ENCODE data around the gene MLKL. TPM values are rescaled to one million over a fixed set of nuclear protein-coding genes. Genes with fewer than 3 reads are reported as not detected.
A peak's percentile ranks its signal among the peaks of the same experiment; 100 is the strongest.

Gene MLKL
- polyA plus RNA-seq, 1 experiment, result 5.8 TPM

DNA sequence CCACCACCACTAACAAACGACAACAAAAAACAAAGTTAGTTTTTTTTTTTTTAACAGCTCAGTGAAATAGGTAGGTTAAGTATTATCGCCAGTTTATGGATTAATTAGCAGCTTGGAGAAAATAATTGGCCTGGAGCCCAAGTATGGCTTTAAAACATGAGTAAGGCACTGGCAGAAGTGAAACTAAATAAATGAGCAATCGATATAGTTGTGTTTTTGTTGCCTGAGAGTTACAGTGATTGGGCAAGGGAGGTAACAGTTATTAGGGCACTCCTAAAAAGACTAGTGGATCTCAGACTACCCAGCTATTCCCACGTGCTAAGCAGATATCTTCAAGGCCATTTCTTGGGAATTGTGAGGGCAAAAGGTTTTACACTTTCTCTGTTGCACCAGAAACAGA is 2.4 kb downstream of the MLKL start:
- H3K4me3 ChIP-seq (ENCODE audit: low read depth, low read length), result no peak overlapping the region
- CTCF ChIA-PET, result interaction anchor here (0.7 to 4.0 kb wide), 5 partner anchors 13 to 164 kb away, joined by 3 to 25 read pairs (median 17); no protein-coding TSS in a partner anchor
- POLR2A ChIA-PET, result interaction anchor here (0.8 kb wide), 1 partner anchor 32 kb away, joined by 3 read pairs; the partner anchor contains the start of gene RFWD3

GRCh38 chr16:74695450-74696422 is 4.9 kb downstream of the MLKL start:
- ChIA-PET CTCF (interaction anchor here (1.1 to 3.8 kb wide), 2 partner anchors 14 to 167 kb away, joined by 7 to 17 read pairs; no protein-coding TSS in a partner anchor), POLR2A (interaction anchor here (0.6 kb wide), 1 partner anchor 420 kb away, joined by 3 read pairs; no protein-coding TSS in a partner anchor)
- Histone ChIP-seq H3K9me3 (ENCODE audit: control insufficient read depth, insufficient read depth, low read length) (no peaks in the 10 kb centered on the region; the same call in 1 of the 2 replicates), H3K27ac (ENCODE audit: low read depth, low read length) (no peak overlapping the region), H3K27me3 (ENCODE audit: control insufficient read depth, insufficient read depth, low read length) (no peaks in the 10 kb centered on the region), H3K4me3 (ENCODE audit: low read depth, low read length) (peak overlapping the region; percentile 59)
- TF ChIP-seq, protein P1, sequence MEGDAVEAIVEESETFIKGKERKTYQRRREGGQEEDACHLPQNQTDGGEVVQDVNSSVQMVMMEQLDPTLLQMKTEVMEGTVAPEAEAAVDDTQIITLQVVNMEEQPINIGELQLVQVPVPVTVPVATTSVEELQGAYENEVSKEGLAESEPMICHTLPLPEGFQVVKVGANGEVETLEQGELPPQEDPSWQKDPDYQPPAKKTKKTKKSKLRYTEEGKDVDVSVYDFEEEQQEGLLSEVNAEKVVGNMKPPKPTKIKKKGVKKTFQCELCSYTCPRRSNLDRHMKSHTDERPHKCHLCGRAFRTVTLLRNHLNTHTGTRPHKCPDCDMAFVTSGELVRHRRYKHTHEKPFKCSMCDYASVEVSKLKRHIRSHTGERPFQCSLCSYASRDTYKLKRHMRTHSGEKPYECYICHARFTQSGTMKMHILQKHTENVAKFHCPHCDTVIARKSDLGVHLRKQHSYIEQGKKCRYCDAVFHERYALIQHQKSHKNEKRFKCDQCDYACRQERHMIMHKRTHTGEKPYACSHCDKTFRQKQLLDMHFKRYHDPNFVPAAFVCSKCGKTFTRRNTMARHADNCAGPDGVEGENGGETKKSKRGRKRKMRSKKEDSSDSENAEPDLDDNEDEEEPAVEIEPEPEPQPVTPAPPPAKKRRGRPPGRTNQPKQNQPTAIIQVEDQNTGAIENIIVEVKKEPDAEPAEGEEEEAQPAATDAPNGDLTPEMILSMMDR (IDR thresholded peaks at IDR 0.05; ENCODE audit: low read depth, low read length), result no peak
- DNase-seq (ENCODE audit: low read depth, low spot score), result peak; percentile 78

More for the DNA sequence above, 2.4 kb downstream of the MLKL start:
- DNase-seq (ENCODE audit: low read depth, low spot score), result no peak
- Histone ChIP-seq H3K27me3 (ENCODE audit: control insufficient read depth, insufficient read depth, low read length) (no peaks in the 10 kb centered on the region), H3K27ac (ENCODE audit: low read depth, low read length) (no peak overlapping the region), H3K9me3 (ENCODE audit: control insufficient read depth, insufficient read depth, low read length) (no peaks in the 10 kb centered on the region; the same call in 1 of the 2 replicates)
- TF ChIP-seq, protein P1 (IDR thresholded peaks at IDR 0.05; ENCODE audit: low read depth, low read length), result no peak

DNA sequence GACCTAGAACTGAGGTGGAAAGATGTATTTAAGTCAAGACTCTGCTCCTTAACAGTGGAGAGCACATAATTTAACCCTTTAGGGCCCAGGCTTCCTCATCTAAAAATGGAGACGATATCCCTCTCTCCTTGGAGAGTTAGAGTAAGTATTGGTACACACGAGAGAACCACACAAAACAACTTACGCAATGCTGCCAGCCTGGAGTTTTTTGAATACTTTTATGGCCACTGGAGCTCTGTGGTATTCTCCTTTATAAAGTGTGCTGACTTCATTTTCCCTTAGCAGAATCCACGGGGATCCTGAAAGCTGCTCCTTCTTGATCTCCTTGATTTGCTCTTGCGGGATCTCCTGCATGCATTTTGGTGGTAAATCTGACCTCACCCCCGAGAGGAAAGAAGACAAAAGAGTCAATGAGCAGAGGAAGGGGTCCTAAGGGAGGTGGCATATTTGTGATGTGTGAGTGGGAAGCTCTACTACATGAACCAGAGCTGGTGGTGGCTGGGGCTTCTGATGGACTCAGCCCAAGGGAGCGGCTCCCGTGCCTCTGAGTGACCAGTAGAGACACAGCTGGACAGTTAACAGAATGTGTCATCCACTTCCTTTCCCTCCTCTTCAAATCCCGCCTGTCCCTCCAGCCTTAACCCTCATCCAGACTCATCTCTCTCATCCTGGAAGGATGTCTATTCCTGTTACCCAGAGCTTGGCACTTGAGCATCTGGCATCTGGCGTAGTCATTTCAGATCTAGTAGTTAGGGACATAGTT is 9.4 kb downstream of the MLKL start:
- no peak overlapping the region for H3K27ac ChIP-seq (ENCODE audit: low read depth, low read length)
- no peaks in the 10 kb centered on the region for H3K9me3 ChIP-seq (ENCODE audit: control insufficient read depth, insufficient read depth, low read length)
- POLR2A ChIA-PET, result interaction anchor here (0.6 kb wide), 1 partner anchor 8 kb away, joined by 4 read pairs; no protein-coding TSS in a partner anchor
- DNase-seq (ENCODE audit: low read depth, low spot score), result no peak
- CTCF ChIA-PET, result interaction anchor here (2.4 kb wide), 1 partner anchor 171 kb away, joined by 10 read pairs; no protein-coding TSS in a partner anchor
- TF ChIP-seq, protein P1 (IDR thresholded peaks at IDR 0.05; ENCODE audit: low read depth, low read length), result no peak
- no peak overlapping the region for H3K4me3 ChIP-seq (ENCODE audit: low read depth, low read length)
- H3K27me3 ChIP-seq (ENCODE audit: control insufficient read depth, insufficient read depth, low read length), result no peaks in the 10 kb centered on the region

- H3K4me3 ChIP-seq (ENCODE audit: low read depth, low read length), result no peak overlapping the region
- CTCF ChIA-PET, result no interaction called here
- TF ChIP-seq, protein P1 (IDR thresholded peaks at IDR 0.05; ENCODE audit: low read depth, low read length), result no peak
- POLR2A ChIA-PET, result no interaction called here
- no peaks in the 10 kb centered on the region for H3K27me3 ChIP-seq (ENCODE audit: control insufficient read depth, insufficient read depth, low read length)
- DNase-seq (ENCODE audit: low read depth, low spot score), result no peak
- H3K9me3 ChIP-seq (ENCODE audit: control insufficient read depth, insufficient read depth, low read length), result no peaks in the 10 kb centered on the region
- H3K27ac ChIP-seq (ENCODE audit: low read depth, low read length), result no peak overlapping the region
Observed at GRCh38 chr16:74682556-74682955, 18.1 kb downstream of the MLKL start.

Measured in AG04450 (cell line).